BE2C (cell line): ENCODE data around the gene TLX1.

ENCODE experiments used
- DNase-seq: peaks from one replicate; pipeline ENCODE4 v3.0.0-alpha.2; 2020
- H3K27me3 ChIP-seq: fragments of 250-450 bp; sonication (Bioruptor Pico); 2 replicates; pipeline ENCODE4 v1.5.1; 2020; ENCODE audit warnings: mild to moderate bottlenecking
- H3K36me3 ChIP-seq: fragments of 250-450 bp; sonication (Bioruptor Pico); 2 replicates; pipeline ENCODE4 v1.5.1; 2020; ENCODE audit warnings: mild to moderate bottlenecking
- H3K4me1 ChIP-seq: fragments of 250-450 bp; sonication (Bioruptor Pico); 2 replicates; pipeline ENCODE4 v1.5.1; 2020
- H3K4me3 ChIP-seq: 2 replicates; pipeline ENCODE4 v1.5.1; 2011; ENCODE audit warnings: low read depth, low read length
- H3K9me3 ChIP-seq: fragments of 250-450 bp; sonication (Bioruptor Pico); 2 replicates; pipeline ENCODE4 v1.5.1; 2020
- TF ChIP-seq, protein P1 (sequence below): IDR thresholded peaks from 2 replicates; pipeline ENCODE4 v1.5.1; 2012; ENCODE audit warnings: mild to moderate bottlenecking, low read depth, low read length

Gene TLX1

DNA sequence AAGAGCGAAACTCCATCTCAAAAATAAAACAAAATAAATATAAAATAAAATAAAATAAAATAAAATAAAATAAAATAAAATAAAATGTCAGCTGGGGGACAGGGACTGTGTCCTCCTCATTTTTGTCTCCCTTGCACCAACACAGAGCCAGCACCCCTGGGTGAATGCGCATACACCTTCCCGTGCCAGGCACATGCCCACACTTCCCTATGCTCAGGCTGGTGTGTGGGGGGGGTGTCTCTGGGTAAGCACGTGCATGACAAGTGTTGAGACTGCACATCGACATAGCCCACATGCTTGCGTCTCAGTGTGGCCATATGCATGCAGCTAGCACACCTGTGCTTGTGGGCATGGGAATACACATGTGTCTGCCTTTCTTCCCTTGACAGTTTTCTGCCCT, 24.7 kb upstream of the TLX1 start:
- H3K4me1 ChIP-seq: no peaks in the 10 kb centered on the region
- H3K9me3 ChIP-seq: no peaks in the 10 kb centered on the region
- no peak for DNase-seq

DNA sequence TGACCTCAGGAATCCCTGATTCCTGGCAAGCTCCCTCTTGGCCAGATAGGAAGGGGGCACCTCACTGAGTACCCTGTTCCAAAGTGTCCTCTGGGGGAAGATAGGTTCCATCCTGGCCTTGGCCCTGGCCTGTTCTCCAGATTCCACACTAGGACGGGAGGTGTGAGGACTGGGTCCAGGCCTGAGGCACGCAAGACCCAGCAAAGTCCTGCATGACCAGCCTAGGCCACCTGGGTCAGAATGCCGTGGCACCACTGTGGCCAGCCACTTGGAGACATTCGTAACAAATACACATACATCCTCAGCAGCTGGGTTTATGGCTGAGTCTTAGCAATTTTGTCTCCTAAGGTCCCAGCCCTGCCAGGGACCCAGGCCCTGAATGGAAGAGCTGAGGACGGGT, 23.3 kb upstream of the TLX1 start:
- no peaks in the 10 kb centered on the region for H3K27me3 ChIP-seq
- DNase-seq: no peak
- no peaks in the 10 kb centered on the region for H3K9me3 ChIP-seq
- H3K36me3 ChIP-seq: no peaks in the 10 kb centered on the region
- peaks cover 5% of the 10 kb centered on the region; the same call in 1 of the 2 replicates for H3K4me1 ChIP-seq
- TF ChIP-seq, protein P1, sequence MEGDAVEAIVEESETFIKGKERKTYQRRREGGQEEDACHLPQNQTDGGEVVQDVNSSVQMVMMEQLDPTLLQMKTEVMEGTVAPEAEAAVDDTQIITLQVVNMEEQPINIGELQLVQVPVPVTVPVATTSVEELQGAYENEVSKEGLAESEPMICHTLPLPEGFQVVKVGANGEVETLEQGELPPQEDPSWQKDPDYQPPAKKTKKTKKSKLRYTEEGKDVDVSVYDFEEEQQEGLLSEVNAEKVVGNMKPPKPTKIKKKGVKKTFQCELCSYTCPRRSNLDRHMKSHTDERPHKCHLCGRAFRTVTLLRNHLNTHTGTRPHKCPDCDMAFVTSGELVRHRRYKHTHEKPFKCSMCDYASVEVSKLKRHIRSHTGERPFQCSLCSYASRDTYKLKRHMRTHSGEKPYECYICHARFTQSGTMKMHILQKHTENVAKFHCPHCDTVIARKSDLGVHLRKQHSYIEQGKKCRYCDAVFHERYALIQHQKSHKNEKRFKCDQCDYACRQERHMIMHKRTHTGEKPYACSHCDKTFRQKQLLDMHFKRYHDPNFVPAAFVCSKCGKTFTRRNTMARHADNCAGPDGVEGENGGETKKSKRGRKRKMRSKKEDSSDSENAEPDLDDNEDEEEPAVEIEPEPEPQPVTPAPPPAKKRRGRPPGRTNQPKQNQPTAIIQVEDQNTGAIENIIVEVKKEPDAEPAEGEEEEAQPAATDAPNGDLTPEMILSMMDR: no peak
- H3K4me3 ChIP-seq: no peak overlapping the region

More for the DNA sequence above, 24.7 kb upstream of the TLX1 start:
- no peak overlapping the region for H3K4me3 ChIP-seq
- TF ChIP-seq, protein P1: no peak
- H3K27me3 ChIP-seq: no peaks in the 10 kb centered on the region
- no peaks in the 10 kb centered on the region for H3K36me3 ChIP-seq

DNA sequence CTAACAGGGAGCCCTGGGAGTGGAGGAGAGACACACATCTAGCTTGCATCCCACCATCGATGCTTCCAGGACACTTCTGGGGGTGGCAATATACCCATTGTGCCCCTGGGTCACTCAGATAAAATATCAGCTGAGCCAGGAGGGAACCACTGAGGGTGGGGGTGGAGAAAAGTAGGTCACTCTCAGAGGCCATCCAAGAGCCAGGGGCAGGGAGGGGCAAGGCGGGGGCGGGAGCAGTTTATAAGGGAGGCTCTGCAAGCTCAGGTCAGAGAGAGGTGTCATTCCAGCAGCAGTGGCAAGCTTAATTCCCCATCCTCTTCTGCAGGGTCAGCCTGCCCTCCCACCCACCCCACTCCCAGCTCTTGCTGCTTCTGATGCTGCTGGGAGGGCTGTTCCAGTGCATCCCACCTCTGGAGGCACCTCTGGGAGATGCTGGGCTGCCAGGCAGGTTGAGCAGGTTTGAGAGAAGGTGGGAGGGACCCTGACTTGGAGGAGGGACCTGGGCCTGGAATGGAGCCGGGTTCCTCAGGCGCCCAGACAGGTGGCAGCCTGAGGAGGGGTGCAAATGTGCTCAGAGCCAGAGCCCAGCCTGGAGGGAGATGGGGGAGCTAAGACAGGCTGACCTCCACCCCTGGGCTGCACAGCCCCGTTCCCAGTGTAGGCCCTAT, 20.1 kb upstream of the TLX1 start:
- DNase-seq: no peak

DNA sequence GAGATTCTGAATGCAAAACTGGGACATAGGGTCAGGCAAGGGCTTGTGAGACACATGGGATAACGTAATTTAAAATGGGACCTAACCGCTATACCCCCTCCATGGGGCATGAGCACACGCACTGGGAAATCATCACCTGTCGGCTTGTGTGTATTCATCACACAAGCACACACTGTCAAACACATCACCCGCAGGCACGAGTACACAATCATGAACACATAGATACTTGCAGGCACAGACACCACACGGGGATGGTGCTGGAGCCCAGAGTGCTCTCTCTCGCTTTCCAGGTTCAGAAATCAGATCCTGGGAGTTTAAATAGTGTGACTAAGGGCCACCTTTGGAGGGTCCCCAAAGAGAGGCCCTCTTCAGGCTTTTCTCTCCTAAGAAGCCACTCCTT, 19.6 kb upstream of the TLX1 start:
- DNase-seq: no peak
- Histone ChIP-seq H3K27me3 (no peaks in the 10 kb centered on the region), H3K36me3 (no peaks in the 10 kb centered on the region), H3K4me1 (peaks cover 13% of the 10 kb centered on the region), H3K4me3 (no peak overlapping the region), H3K9me3 (no peaks in the 10 kb centered on the region)
- TF ChIP-seq, protein P1: no peak

More for the DNA sequence above, 20.1 kb upstream of the TLX1 start:
- Histone ChIP-seq H3K27me3 (no peaks in the 10 kb centered on the region), H3K9me3 (no peaks in the 10 kb centered on the region), H3K4me1 (peaks cover 13% of the 10 kb centered on the region), H3K4me3 (no peak overlapping the region), H3K36me3 (no peaks in the 10 kb centered on the region)
- TF ChIP-seq, protein P1: no peak

DNA sequence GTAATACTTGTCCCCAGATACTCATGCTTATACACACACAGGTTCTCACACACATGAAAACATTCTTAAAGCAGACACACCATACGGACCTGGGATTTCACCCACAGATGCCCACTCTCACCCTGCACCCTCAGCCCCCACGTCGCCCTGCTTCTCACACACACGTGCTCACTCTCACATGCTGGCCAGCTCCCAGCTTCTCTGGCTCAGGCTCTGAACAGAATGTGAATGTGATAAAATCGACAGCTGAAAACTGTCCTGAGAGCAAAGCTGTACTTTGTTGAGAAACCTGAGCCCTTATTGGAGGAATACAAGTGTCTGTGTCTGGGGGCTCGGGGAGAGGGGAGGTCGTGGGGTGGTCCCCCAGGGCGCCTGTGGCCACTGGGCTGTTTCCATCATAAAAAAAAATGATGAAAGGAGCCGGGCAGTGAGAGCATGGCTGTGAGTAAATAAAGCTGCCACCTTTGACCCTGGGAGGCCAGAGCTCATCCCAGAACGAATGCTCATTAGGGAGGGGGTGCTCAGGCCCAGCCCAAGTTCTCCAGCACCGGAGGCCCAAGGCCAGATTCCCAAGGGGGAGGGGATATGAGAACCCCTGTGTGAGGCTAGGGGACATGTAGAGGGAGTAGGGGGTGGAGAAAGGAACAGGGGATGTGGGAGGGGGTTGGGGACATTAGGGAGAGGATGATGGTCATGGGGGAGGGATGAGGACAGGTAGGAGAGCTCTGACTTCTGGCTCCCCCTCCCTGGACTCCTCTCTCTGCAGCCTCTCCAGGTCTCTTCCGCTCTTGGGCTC, 18.1 kb upstream of the TLX1 start:
- Histone ChIP-seq H3K27me3 (no peaks in the 10 kb centered on the region), H3K4me1 (peaks cover 13% of the 10 kb centered on the region)

More for the DNA sequence above, 18.1 kb upstream of the TLX1 start:
- Histone ChIP-seq H3K4me3 (no peak overlapping the region), H3K36me3 (no peaks in the 10 kb centered on the region), H3K9me3 (no peaks in the 10 kb centered on the region)
- TF ChIP-seq, protein P1: no peak
- DNase-seq: no peak
